Daoy (cell line): ENCODE measurements around the gene DENND1C. TPM values are rescaled to one million over a fixed set of nuclear protein-coding genes. Genes with fewer than 3 reads are reported as not detected.

ENCODE experiments used
- DNase-seq: peaks from one replicate; pipeline ENCODE4 v3.0.0-alpha.2; 2015; ENCODE audit warnings: low read depth
- total RNA-seq: library from RNA; depleted of rRNA; stranded (reverse); fragments of >200 nt; shearing (Covaris generic); gene quantifications from 2 replicates; pipeline ENCODE4 v1.2.3, GENCODE V29; 2014

Gene DENND1C
- total RNA-seq, 1 experiment from 2014 or later = not detected

DNA sequence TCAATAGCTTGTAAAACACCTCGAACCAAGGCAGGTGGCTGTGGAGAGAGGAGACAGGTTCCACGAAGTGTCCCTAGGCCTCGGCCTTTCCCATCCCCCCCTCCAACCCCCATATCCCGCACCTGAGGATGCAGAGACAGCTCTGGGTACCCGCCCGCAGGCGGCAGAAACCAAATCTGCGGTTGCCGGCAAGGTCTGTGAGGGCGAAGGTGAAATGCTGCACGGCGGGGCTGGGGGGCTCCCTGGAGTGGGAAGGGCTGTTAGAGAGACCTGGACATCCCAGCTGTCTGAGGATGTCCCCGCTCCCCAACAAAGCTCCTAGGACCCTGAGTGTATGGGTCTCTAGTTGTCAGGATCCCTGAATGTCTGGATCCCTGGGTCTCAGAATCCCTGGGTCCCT lies 2.8 kb downstream of the DENND1C start:
- DNase-seq = no peak

DNA sequence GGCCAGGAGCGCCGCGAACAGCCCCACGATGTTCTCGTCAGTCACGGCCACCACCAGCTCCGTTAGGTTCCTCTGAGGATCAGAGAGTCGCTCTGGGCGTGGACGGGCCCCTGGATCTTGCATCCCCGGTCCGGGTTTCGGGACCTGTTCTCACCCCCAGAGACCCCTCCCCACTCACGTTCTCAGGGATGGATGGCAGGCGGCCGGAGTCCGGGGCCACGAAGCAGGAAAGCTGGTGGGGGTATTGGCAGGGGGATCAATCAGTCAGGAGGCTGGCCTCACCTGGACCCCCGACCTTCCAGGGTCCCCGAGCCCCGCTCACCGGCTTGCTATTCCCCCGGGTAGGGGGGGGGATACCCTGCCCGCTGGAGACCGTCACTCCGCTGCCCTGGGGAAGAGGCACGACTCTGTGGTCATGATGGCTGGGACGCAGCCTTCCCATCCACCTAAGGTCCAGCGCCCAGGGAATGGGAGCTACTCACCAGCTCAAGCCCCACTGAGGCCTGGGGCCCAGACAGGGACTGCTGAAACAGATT lies 4.6 kb downstream of the DENND1C start:
- DNase-seq = no peak

DNA sequence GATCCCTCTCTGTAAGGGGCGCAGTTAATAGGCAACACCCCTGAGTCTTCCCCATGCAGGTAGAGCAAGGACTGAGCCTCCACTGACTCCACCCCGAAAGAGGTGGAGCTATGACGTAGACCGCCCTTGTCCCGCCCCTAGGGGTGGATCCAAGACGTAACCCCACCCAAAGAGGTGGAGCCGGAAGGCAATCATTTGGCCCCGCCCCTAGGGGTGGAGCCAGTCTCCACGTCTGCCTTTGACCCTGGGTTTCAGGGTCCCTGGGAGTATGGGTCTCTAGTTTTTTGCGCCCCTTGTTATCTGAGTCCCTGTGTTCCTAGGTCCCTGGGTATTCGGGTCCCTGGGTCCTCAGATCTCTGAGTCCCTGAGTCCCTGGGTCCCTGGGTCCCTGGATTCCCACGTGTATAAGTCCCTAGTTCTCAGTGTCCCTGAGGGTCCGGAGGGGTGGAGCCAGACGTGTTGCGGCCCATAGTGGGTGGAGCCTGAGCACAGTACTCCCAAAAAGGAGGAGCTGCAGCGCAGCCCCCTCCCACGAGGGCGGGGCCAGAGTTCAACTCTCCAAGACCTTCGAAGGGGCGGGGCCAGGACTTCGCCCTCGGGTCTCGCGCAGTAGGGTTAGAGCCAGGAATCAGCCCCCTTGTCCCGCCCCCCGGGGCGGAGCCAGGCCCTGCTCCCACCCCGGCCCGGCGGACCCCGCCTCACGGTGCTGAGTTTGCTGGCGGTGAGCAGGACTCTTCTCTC lies 5.3 kb downstream of the DENND1C start:
- peak; percentile 92 for DNase-seq

DNA sequence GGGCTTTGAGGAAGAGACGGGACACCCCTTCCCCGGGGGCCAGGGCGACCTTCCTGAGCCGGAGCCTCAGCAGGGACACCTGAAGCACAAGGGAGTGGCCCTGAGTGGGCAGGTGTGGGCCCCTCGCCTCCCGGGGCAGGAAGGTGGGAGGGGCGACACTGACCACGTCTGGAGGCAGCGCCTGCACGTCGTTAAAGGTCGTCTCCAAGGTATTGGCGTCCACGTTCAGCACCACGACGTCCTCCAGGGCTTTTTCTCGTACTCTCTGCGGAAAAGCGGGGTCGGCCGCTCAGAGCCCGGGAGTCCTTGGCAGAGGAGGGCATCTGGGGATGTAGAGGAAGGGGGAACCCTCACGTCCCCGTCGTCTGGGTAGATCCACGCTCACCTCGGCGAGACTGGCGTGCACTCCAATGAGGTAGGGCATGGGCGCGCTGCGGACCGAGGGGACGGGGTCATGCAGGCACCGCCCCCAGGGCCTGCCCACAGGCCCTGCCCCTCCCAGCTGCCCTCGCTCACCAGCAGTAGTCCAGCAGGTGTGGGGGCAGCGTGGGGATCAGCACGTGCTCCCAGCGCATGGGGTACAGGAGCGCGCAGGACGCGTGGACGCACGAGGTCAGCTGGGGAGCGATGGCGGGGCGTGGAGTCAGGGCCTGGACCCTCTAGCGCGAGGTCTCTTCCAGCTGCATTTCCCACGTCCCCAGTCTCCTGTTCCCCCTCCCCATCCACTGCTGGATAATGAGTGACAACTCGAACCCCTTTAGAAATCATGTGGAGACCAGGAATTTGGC lies 6.1 kb downstream of the DENND1C start:
- peak; percentile 23 for DNase-seq

DNA sequence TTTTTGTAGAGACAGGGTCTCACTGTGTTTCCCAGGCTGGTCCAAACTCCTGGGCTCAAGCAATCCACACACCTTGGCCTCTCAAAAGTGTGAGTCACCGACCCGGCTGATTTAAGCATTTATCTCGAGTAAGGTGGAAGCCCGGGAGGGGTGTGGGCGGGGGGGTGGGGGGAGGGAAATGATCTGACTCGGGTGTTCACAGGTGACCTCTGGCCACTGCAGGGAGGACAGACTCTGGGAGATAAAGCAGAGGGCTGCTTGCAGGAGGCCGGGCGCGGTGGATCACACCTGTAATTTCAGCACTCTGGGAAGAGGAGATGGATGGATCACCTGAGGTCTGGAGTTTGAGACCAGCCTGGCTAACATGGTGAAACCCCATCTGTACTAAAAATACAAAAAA lies 7.9 kb downstream of the DENND1C start:
- DNase-seq = no peak

DNA sequence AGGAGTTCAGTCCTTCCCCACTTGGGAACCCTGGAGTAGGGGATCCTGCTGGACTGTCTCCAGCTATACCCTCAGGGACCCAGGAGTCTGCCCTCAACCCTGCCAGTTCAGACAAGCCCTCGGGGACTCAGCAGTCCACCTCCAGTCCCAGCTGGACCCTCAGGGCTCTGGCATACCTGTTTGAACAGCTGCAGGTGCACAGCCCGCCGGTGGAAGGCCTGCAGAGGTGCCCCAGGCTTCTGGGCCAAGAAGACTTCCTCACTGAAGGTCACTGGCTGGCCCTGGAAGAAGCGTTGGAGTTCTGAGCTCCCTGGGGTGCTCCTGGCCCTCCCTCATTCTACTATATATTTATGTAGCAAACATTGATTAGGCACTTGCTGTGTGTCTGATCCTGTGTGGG lies 8.9 kb downstream of the DENND1C start:
- DNase-seq = no peak

DNA sequence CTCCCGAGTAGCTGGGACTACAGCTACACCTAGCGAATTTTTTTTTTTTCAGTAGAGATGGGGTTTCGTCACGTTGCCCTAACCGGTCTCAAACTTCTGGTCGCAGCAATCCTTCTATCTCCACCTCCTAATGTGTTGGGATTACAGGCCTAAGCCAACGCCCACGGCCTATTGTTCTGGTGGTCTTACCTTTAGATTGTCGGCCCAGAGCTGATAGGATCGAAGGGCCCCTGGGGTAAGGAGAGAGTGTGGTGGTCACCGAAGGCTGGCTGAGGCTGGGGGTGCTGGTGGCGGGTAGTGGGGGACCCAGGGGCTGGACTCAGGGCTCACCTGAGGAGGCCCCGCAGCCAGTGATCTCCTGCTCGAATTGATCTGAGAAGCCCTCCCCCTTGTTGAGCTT lies 10.5 kb downstream of the DENND1C start:
- no peak for DNase-seq

DNA sequence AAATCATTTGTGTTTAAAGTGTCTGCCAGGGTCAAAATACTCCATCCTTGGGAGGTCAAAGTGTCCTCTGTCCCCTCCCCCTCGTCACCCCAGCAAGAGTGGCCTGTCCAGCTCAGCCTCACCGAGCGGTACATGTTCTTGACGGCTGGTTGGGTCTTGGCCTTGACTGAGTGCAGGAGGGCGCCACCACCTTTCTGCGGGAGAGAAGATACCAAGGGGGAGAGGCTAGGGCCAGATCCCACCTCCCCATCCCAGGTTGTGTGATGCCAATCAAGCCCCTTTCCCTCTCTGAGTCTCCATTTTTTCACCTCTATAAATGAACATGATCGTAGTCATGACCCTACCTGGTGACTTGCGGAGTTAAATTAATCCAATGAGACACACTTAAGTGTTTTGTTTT lies 11.4 kb downstream of the DENND1C start:
- no peak for DNase-seq

DNA sequence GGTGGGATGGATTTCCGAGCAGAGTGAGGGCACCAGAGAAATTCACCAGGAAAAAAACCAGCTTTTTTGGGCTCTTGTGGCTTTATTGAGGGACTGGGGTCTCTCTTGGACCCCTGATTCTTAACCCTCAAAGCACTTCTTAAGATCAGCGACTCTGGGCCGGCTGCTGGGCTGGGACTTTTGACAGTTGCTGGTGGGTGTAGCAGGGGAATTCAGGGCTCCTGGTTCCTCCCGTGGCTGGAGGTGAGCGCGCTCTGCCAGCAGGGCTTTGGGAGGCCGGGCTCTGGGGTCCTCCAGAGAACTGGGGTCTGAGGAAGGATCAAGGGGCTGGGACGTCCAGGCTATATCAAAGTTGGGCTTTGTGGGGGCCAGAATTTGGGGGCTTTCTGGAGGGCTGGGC lies 14.2 kb downstream of the DENND1C start:
- no peak for DNase-seq

DNA sequence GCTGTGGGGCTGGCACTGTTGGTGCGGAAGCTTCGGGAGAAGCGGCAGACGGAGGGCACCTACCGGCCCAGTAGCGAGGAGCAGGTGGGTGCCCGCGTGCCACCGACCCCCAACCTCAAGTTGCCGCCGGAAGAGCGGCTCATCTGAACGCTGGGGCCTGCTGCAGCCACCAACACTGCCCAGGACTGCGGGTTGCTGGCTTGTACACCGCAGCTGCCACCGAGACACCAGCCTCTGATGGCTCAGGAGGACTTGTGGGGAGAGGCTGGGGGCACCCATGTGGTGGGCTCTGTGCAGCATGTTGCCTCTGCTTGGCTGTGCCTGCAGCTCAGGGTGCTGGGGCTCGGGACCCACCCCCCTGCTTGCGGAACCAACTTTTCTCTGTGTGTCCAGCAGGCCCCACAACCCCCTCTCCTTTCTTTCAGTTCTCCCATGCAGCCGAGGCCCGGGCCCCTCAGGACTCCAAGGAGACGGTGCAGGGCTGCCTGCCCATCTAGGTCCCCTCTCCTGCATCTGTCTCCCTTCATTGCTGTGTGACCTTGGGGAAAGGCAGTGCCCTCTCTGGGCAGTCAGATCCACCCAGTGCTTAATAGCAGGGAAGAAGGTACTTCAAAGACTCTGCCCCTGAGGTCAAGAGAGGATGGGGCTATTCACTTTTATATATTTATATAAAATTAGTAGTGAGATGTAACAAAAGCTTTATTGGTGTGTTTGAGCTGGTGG lies 14.9 kb downstream of the DENND1C start:
- no peak for DNase-seq

DNA sequence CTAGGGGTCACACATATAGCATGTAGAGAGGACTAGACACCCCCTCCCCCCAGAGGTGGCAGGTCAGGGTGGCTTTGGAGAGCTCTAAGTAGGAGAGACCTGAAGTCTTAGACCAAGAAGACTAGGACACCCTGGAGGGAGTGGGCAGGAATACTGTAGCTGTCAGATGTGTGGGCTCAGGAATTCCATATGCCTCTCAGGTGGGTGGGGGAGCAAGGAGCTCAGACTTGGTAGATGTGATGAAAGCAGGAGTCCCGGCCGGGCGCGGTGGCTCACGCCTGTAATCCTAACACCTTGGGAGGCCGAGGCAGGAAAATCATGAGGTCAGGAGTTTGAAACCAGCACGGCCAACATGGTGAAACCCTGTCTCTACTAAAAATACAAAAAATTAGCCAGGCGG lies 15.9 kb downstream of the DENND1C start:
- no peak for DNase-seq

DNA sequence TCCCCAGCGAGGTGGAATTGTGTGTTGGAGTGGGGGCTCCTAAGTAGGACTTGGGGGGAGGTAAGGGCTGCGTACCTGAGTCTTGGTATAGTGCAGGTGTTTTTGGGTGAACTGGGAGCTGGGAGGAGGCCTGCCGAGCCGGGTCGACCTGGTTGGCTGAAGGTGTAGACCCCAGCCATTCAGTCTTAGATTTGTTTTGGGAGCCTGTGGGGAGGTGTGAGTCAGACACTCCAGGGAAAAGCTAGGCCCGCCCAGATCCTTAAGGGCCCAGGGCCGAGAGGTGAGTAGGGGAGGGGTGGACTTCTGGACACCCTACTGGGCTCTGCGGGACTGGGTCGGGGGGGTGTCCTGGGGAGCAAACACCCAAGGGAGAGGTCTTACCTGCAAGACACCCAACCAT lies 16.6 kb downstream of the DENND1C start:
- no peak for DNase-seq

DNA sequence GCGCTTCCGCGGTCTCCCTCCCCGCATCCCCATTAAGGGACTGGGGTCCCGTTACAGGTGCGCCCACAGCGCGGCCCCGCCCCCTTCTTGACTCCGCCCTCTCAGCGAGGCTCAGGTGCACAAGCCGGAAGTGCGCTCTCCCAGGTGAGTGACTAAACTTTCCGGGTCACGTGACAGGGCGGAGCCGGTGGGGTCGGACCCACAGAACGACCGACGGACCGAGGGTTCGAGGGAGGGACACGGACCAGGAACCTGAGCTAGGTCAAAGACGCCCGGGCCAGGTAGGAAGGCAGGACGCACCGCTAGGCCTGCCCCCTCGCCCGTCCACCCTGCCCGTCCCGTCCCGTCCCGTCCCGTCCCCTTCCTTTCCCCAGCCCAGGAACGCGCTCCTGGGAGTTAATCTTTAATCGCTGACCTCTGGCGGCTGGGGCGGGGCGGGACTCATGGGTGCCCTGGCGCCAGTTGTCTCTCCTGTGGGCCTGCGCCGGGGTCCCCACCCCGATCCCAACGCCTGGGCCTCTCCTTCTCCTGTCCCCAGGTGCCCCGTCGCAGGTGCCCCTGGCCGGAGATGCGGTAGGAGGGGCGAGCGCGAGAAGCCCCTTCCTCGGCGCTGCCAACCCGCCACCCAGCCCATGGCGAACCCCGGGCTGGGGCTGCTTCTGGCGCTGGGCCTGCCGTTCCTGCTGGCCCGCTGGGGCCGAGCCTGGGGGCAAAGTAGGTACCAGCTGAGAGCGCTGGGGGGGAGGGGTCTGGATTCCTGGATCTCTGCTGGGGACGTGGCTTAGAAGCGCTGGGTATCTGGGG lies 17.3 kb downstream of the DENND1C start, which contains the start of gene CRB3:
Gene CRB3 (plus strand): TSS at position 202 of the 804 bp plus-strand sequence. CDS start 431 bp downstream, at position 633.
- no peak for DNase-seq

DNA sequence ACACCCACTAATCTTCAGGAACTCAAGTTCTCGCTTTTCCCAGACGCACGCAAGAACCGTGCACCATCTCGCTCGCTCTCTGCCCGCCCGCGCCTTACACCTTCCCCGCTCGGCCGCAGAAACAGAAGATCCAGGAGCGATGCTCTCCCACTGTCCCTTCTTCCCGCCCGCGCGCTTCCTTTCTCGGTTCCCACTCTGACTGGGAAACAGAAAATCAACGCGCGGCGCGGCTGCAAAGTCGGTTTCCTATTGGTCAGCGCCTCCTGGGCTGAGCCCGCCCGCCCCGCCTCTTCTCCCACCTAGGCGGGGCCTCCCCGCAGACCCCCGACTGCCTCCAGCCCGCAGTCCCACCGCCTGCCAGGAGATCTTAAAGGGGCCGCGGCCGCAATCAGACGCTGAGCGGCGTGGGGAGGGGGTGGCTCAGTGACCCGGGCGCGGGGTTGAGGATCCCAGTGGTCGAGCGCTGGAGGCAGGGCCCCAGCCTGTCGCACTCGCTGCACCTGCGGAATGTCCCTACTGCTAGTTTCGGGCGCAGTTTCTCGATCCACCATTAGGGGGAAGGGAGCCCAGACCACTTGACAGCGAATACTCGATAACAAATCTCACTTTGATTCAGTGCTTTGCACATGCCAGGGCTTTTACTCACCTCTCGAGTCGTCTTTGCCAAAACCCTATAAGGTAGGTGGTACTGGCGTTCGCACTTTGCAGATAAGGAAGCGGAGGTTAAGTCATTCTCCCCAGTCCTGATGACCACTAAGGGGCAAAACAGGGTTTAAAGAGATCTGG lies 21.3 kb downstream of the DENND1C start:
- DNase-seq = peak; percentile 98

DNA sequence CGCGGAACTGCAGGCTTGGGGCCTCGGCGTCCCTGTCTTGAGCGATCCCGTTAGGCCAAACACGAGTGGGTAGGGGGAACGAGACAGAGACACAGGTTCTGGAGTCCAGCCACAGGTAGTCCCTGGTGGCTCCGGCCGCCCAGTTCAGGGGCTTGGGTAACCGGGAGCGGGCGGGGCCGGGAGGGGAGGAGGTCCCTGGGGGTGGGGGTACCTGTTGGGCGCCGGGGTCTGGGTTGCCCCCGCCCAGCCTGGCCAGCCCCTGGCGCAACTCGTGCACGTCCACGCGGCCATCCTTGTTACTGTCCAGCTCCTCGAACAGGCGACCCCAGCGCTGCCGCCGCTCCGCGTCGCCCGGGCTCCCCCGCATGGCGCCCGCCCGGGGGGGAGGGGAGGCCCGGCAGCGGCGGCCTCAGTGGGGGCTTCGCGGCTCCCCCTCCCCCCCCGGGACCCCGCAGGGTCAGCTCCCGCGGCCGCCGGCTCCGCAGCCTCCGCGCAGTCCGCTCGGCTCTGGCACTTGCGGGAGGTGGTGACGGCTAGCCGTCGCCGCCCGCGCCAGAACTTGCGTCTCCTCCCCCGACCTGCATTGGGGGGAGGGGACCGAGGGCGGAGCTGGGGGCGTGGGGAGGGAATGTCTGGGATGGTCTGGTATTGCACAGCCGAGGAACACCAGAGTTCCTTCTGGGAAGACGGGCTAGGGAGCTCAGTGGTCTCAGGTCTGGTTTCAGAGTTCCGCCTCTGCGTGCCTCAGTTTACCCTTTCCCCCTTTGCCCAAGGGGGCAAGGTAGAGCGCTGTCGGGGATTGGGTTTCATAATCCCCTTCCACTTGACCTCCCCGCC lies 22.1 kb downstream of the DENND1C start, which contains the start of gene SLC25A23:
Gene SLC25A23 (minus strand): TSS at position 531 of the 837 bp plus-strand sequence. CDS start 164 bp downstream, at position 367.
- peak; percentile 84 for DNase-seq

DNA sequence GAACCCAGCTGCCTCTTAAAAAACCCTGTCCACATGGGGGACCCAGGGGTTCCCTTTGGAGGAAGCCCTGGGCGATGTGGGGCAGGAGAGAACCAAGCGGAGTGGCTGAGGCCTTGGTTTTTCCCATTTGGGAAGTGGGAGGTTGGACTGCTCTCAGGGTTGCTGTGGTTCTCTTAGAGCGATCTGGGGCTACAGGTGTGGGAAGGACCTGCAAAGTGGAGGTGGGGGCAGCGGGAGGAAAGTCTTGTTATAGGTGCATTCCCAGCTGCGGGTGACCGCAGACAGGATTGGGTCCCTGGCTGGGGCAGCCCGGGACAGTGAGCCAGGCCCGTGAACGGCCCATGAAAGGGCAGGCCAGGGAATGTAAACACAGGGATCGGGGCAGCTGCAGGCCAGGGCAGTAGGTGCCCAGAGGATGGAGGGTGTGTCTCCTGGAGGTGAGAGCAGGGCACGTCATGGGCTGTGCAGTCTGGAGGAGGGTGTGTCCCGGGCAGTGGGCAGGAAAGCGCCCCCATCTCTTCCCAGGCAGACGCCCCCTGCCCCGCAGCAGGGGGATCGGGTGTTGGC lies 22.8 kb downstream of the DENND1C start:
- no peak for DNase-seq

DNA sequence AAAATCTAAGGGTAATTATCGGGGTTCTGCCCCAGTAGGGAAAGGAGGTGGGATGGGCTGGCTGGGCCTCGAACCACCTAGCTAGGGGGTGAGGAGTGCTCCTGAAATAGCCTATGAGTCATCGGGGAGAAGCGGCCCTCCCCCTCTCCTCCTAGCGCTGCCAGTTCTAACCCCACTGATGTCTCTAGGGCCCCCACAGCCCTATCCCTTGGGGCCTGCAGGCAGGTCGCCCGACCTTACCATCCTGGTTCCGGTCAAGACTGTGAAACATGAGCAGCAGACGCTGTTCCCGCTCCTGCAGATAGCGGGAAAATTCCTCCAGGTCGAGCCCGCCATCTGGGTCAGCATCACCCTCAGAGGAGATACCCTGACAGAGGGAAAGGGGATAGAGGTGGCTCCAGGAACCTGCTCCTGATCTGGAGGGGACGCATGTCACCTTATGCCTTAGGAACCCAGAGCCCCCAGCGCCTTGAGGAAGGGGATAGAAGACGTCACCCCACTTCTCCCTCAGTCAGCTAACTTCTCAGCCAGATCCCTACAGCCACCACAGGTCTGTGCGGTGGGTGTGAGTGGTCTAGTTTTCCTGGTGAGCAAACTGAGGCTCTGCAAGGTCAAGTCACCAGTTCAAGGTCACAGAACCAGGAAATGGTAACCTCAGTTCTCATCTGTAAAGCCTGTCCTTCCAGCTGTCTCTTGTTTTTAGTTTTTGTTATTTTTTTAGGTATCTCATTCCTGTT lies 23.5 kb downstream of the DENND1C start:
- peak; percentile 38 for DNase-seq

DNA sequence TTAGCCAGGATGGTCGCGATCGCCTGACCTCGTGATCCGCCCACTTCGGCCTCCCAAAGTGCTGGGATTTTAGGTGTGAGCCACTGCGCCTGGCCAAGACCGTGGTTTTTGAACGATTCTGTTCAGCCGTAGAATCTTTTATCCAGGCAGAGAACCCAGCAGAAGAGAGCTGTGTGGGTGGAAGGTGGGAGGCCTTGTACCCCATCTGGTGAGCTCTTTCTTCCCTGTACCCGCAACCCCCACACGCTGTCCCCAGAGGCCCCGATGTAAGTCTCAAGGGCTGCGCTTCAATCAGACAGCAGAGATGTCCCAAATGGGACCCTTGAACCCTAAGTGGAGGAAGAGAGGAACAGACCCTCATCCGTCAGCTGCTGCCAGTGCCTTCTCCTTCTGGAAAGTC lies 25.7 kb downstream of the DENND1C start:
- DNase-seq = no peak
